Stimulated activated CD4-positive, alpha-beta T cell treated with anti-CD3 and anti-CD28 coated beads, Interleukin-12 subunit alpha, Interleukin-12 subunit beta, amount 100 ng/mL, for 24 hours (primary cell): Measurements from ENCODE around the gene TBC1D10A.

Experiments used
- DNase-seq, 2 experiments: peaks; one replicate each; pipeline ENCODE4 v3.0.0-alpha.2; 2020; ENCODE audit warnings: low read depth in 2 of 2

The TBC1D10A gene

GRCh38 chr22:30299322-30299721, 27.4 kb downstream of the TBC1D10A start:
- DNase-seq, result no peak

GRCh38 chr22:30297991-30298701, 28.6 kb downstream of the TBC1D10A start:
- DNase-seq, result no peak

GRCh38 chr22:30297276-30297990, 29.3 kb downstream of the TBC1D10A start:
- no peak for DNase-seq

GRCh38 chr22:30296833-30297232, 29.9 kb downstream of the TBC1D10A start:
- DNase-seq, result no peak

- DNase-seq, result no peak
Observed at GRCh38 chr22:30296324-30296723, 30.4 kb downstream of the TBC1D10A start.

GRCh38 chr22:30295576-30295975, 31.2 kb downstream of the TBC1D10A start:
- no peak for DNase-seq

GRCh38 chr22:30294830-30295229, 31.9 kb downstream of the TBC1D10A start:
- DNase-seq, result no peak

- no peak for DNase-seq
Observed at GRCh38 chr22:30294066-30294465, 32.7 kb downstream of the TBC1D10A start.

- no peak for DNase-seq
Observed at GRCh38 chr22:30293026-30293425, 33.7 kb downstream of the TBC1D10A start.

GRCh38 chr22:30292069-30292970, 34.4 kb downstream of the TBC1D10A start:
- no peak for DNase-seq

- no peak for DNase-seq
Observed at GRCh38 chr22:30291058-30291892, 35.5 kb downstream of the TBC1D10A start.

- DNase-seq, result no peak
Observed at GRCh38 chr22:30290342-30291057, 36.2 kb downstream of the TBC1D10A start.

- DNase-seq, result no peak
Observed at GRCh38 chr22:30289980-30290313, 36.8 kb downstream of the TBC1D10A start.

- DNase-seq, result peak; percentile 82 to 95
Observed at GRCh38 chr22:30289141-30289979, 37.4 kb downstream of the TBC1D10A start, which contains the start of gene CASTOR1. Gene CASTOR1 (minus strand): TSS chr22:30289505. CDS start chr22:30289497, 8 bp downstream.

GRCh38 chr22:30288419-30289140, 38.2 kb downstream of the TBC1D10A start:
- DNase-seq, result no peak

GRCh38 chr22:30287648-30288418, 38.9 kb downstream of the TBC1D10A start:
- DNase-seq, result peak; percentile 67 to 89

GRCh38 chr22:30286813-30287647, 39.7 kb downstream of the TBC1D10A start:
- peak; percentile 77 to 89 for DNase-seq
